ENCODE results near the gene PNPLA1. TPM values are rescaled to one million over a fixed set of nuclear protein-coding genes. Genes with fewer than 3 reads are reported as not detected.

Gene PNPLA1
- polyA plus RNA-seq, 3 donors = 3.5 to 3.9 (median 3.8) TPM

DNA sequence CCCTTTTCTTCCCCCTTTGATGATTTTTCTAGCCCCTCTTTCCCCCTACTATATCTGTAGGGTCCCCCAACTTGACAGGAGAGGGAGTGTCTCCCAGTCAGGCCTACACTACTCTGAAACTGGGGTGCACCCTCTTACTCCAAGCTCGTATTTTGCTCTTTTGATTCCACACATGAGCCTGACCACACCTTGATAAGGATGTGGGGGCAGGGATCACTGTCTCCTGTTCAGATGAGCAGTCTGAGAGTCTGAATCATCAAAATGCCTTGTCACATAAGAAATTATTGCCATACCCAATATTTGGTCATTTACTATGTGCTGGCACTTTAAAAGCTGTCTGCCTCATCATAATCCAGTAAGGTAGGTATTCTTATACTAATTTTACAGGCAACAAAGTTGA, 15.9 kb downstream of the PNPLA1 start:
- Mint-ChIP-seq H3K4me1 (peaks cover 56% of the 10 kb centered on the region), H3K4me3 (no peak overlapping the region), H3K27ac (peak overlapping the region in 2 of 7 donors; percentile 49 to 54), H3K9me3 (peaks cover 0 to 3% (median 0%) of the 10 kb centered on the region in 7 donors), H3K27me3 (ENCODE audit: low read depth in 3 of 3) (peaks cover 2 to 3% (median 3%) of the 10 kb centered on the region in 3 donors), H3K36me3 (no peaks in the 10 kb centered on the region)
- Histone ChIP-seq H2AFZ (ENCODE audit: insufficient read depth, low read depth, low read length, poor library complexity, severe bottlenecking) (no peak overlapping the region), H3K79me2 (ENCODE audit: insufficient read depth, low read length) (no peaks in the 10 kb centered on the region), H3K9ac (ENCODE audit: insufficient read depth, low read length, poor library complexity, severe bottlenecking) (no peak overlapping the region), H3K4me1 (ENCODE audit: control insufficient read depth in 1 of 2, insufficient read depth in 2 of 2, low read length in 2 of 2) (peaks cover 41 to 45% of the 10 kb centered on the region in 2 donors), H3K36me3 (replicated peaks in 1 of 2; ENCODE audit: control insufficient read depth in 1 of 2, insufficient read depth in 2 of 2, low read length in 2 of 2) (no peaks in the 10 kb centered on the region), H3K9me3 (replicated peaks in 1 of 2; ENCODE audit: control insufficient read depth in 1 of 2, insufficient read depth in 1 of 2, low read length in 2 of 2) (no peaks in the 10 kb centered on the region), H4K20me1 (ENCODE audit: insufficient read depth, low read length) (no peaks in the 10 kb centered on the region), H3K27me3 (ENCODE audit: control insufficient read depth in 2 of 2, insufficient read depth in 2 of 2, low read length in 2 of 2) (no peaks in the 10 kb centered on the region), H3K4me3 (replicated peaks in 1 of 3; ENCODE audit: low read depth in 2 of 3, low read length in 3 of 3) (no peak overlapping the region), H3K4me2 (replicated peaks; ENCODE audit: extremely low read depth, low read length, poor library complexity, severe bottlenecking) (no peak overlapping the region), H3K27ac (ENCODE audit: low read depth in 1 of 2, low read length in 2 of 2) (no peak overlapping the region)
- no peak for DNase-seq
- intact Hi-C loops (cut with micrococcal nuclease) = no loop called here
- no CpG with 5 or more reads among the region's 1 CpG for WGBS (ENCODE audit: insufficient coverage)
- TF ChIP-seq, protein P1, sequence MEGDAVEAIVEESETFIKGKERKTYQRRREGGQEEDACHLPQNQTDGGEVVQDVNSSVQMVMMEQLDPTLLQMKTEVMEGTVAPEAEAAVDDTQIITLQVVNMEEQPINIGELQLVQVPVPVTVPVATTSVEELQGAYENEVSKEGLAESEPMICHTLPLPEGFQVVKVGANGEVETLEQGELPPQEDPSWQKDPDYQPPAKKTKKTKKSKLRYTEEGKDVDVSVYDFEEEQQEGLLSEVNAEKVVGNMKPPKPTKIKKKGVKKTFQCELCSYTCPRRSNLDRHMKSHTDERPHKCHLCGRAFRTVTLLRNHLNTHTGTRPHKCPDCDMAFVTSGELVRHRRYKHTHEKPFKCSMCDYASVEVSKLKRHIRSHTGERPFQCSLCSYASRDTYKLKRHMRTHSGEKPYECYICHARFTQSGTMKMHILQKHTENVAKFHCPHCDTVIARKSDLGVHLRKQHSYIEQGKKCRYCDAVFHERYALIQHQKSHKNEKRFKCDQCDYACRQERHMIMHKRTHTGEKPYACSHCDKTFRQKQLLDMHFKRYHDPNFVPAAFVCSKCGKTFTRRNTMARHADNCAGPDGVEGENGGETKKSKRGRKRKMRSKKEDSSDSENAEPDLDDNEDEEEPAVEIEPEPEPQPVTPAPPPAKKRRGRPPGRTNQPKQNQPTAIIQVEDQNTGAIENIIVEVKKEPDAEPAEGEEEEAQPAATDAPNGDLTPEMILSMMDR (IDR thresholded peaks at IDR 0.05) = no peak

DNA sequence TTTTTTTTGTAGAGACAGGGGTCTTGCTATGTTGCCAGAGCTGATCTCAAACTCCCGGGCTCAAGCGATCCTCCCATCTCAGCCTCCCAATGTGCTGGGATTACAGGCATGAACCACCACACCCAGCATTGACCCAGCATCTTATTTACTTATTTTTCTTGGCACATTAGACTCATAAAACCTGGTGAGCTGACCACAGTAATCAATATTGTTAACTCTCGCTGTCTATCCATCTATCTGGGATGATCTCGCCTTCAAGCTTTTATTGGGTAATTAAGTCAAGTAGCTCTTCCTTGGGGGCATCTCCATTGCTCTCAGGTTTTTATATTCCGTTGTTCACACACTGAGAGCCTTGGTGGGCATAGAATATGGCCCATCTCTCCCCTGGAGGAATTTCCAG, 17.0 kb downstream of the PNPLA1 start:
- Histone ChIP-seq H3K79me2 (ENCODE audit: insufficient read depth, low read length) (no peaks in the 10 kb centered on the region), H3K4me3 (replicated peaks in 1 of 3; ENCODE audit: low read depth in 2 of 3, low read length in 3 of 3) (no peak overlapping the region), H3K9me3 (replicated peaks in 1 of 2; ENCODE audit: control insufficient read depth in 1 of 2, insufficient read depth in 1 of 2, low read length in 2 of 2) (no peaks in the 10 kb centered on the region), H3K27ac (ENCODE audit: low read depth in 1 of 2, low read length in 2 of 2) (no peak overlapping the region), H3K4me2 (replicated peaks; ENCODE audit: extremely low read depth, low read length, poor library complexity, severe bottlenecking) (no peak overlapping the region), H3K27me3 (ENCODE audit: control insufficient read depth in 2 of 2, insufficient read depth in 2 of 2, low read length in 2 of 2) (no peaks in the 10 kb centered on the region), H2AFZ (ENCODE audit: insufficient read depth, low read depth, low read length, poor library complexity, severe bottlenecking) (no peak overlapping the region), H3K9ac (ENCODE audit: insufficient read depth, low read length, poor library complexity, severe bottlenecking) (no peak overlapping the region), H3K36me3 (replicated peaks in 1 of 2; ENCODE audit: control insufficient read depth in 1 of 2, insufficient read depth in 2 of 2, low read length in 2 of 2) (no peaks in the 10 kb centered on the region), H4K20me1 (ENCODE audit: insufficient read depth, low read length) (no peaks in the 10 kb centered on the region), H3K4me1 (ENCODE audit: control insufficient read depth in 1 of 2, insufficient read depth in 2 of 2, low read length in 2 of 2) (peaks cover 45% of the 10 kb centered on the region in 2 donors)
- WGBS (ENCODE audit: insufficient coverage) = 100% methylated on average over 2 of the region's 5 CpGs
- intact Hi-C loops (cut with micrococcal nuclease) = no loop called here
- peaks cover 0 to 2% (median 0%) of the 10 kb centered on the region in 7 donors for H3K9me3 Mint-ChIP-seq
- peaks cover 2 to 3% (median 3%) of the 10 kb centered on the region in 3 donors for H3K27me3 Mint-ChIP-seq (ENCODE audit: low read depth in 3 of 3)
- H3K4me3 Mint-ChIP-seq = no peak overlapping the region
- H3K4me1 Mint-ChIP-seq = peaks cover 56% of the 10 kb centered on the region
- H3K27ac Mint-ChIP-seq = peak overlapping the region in 1 of 7 donors; percentile 20
- H3K36me3 Mint-ChIP-seq = no peaks in the 10 kb centered on the region
- TF ChIP-seq, protein P1 (IDR thresholded peaks at IDR 0.05) = no peak
- no peak for DNase-seq

Measured in CD14-positive monocyte (primary cell).